NOMO-1 treated with dmso at 0.1 percent for 144 hours (cell line): ENCODE results near the gene RBM33.
"Not testable (repeated sequence)": the region's sequence is repeated elsewhere in the genome, so short reads cannot be mapped to it uniquely, and the experiment has no call there.

ENCODE experiments used
- DNase-seq: peaks from one replicate; lab custom pipeline; 2025; ENCODE audit not compliant: unreplicated experiment; lab: John Stamatoyannopoulos, UW

RBM33 gene

DNA sequence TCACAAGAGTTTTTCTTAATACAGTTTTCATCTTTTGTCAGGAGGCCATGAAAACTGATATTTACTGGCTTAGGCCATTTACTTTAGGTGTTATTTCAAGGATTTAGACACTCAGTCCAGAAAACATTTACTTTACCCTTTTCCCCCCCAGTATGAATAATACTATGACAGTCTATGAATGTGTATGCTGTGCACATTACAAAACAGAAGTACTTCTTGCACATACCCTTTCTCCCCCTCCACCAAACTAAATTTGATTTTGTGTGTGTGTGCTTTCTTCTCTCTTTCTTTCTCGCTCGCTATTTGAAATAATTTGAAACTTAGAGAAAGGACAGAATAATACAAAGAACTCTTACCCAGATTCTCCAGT lies 41.3 kb downstream of the RBM33 start:
- no peak for DNase-seq

DNA sequence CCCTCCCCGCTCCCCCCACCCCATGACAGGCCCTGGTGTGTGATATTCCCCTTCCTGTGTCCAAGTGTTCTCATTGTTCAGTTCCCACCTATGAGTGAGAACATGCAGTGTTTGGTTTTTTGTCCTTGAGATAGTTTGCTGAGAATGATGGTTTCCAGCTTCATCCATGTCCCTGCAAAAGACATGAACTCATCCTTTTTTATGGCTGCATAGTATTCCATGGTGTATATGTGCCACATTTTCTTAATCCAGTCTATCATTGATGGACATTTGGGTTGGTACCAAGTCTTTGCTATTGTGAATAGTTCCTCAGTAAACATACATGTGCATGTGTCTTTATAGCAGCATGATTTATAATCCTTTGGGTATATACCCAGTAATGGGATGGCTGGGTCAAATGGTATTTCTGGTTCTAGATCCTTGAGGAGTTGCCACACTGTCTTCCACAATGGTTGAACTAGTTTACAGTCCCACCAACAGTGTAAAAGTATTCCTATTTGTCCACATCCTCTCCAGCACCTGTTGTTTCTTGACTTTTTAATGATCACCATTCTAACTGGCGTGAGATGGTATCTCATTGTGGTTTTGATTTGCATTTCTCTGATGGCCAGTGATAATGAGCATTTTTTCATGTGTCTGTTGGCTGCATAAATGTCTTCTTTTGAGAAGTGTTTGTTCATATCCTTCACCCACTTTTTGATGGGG lies 42.3 kb downstream of the RBM33 start:
- DNase-seq, result not testable (repeated sequence)

DNA sequence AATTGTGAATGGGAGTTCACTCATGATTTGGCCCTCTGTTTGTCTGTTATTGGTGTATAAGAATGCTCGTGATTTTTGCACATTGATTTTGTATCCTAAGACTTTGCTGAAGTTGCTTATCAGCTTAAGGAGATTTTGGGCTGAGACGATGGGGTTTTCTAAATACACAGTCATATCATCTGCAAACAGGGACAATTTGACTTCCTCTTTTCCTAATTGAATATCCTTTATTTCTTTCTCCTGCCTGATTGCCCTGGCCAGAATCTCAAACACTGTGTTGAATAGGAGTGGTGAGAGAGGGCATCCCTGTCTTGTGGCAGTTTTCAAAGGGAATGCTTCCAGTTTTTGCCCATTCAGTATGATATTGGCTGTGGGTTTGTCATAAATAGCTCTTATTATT lies 43.8 kb downstream of the RBM33 start:
- DNase-seq, result not testable (repeated sequence)

DNA sequence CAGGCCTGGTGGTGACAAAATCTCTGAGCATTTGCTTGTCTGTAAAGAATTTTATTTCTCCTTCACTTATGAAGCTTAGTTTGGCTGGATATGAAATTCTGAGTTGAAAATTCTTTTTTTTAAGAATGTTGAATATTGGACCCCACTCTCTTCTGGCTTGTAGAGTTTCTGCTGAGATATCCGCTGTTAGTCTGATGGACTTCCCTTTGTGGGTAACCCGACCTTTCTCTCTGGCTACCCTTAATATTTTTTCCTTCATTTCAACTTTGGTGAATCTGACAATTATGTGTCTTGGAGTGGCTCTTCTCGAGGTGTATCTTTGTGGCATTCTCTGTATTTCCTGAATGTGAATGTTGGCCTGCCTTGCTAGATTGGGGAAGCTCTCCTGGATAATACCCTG lies 46.2 kb downstream of the RBM33 start:
- not testable (repeated sequence) for DNase-seq

DNA sequence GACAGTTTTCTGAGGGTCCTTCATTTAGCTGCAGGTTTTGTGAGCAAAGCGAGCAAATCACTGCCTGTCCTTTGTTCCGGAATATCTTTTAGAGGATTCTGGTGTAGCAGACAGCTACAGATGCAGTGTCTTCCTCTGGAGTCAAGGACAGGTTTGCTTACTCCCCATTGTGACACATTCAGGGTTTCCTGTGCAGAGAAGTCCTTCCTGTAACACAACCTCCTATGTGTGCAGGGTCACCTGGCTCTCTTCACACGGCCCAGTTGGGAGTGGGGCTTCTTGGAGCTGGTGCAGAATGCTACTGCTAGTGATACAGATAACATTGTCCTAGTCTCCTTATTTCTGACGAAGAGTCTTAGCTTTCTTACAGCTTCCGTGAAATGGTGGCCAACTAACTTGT lies 47.9 kb downstream of the RBM33 start:
- no peak for DNase-seq

DNA sequence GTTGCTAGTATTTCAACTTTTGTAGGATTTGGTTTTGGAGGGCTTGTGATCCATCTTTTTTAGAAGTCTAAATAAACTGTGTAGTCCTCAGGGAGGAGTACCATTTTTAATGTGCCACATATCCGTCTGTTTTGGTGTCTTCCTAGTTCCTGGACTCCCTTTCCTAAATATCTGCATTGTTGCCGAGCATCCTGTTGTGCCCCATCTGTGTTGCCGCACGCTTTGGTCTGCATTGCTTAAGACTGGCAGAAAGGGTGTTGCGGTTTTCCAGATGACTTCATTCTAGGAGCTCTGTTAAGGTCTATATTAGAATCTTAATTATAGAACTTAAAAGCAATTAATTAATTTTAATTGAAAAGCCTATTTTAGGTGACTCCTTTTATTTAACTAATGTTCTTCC lies 49.4 kb downstream of the RBM33 start:
- no peak for DNase-seq

DNA sequence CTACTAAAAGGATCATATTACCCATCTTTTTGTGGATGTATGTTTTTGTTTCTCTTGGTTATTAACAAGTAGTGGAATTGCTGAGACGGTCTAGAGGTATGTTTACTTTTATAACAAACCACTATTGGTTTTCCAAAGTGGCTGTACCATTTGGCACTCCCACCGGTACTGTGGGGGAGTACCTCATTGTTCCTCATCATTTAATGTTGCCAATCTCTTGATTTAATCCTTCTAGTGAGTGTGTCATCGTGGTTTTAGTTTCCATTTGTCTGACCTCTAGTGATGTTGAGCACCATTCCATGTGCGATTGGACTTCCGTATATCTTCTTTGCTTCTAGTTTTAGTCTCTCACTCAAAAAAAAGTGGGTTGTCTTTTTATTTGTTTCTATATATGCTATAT lies 50.4 kb downstream of the RBM33 start:
- no peak for DNase-seq

DNA sequence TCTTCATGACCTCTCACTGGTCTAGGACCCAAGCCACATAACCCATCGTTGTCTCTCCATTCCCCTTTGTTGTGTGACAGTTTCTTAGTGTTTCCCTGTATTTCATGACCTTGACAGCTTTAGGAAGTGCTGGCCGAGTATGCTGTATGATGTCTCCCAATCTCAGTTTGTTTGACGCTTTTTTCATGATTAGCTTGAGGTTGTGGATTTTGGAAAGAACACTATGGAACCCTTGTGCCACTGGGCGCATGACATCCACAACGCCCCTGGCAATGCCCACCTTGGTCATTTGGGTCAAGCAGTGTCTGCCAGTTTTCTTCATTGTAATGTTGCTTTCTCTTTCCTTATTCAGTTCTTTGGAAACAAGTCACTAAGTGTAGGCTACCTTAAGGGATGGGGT lies 52.3 kb downstream of the RBM33 start:
- DNase-seq, result no peak

DNA sequence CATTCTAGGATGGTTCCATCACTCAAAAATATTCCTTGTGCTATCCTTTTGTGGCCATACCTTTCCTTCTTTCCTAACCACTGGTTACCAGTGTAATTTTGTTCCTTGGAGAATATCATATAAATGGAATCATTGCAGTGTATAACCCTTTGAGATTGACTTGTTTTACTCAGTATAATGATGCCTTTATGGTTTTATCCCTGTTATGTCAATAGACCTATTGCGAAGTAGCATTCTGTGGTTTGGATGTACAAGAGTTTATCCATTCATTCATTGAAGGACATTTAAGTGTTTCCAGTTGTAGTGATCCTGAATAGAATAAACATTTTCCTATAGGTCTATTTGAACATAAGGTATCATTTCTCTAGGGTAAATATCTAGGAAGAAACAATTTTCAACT lies 54.2 kb downstream of the RBM33 start:
- DNase-seq, result no peak

DNA sequence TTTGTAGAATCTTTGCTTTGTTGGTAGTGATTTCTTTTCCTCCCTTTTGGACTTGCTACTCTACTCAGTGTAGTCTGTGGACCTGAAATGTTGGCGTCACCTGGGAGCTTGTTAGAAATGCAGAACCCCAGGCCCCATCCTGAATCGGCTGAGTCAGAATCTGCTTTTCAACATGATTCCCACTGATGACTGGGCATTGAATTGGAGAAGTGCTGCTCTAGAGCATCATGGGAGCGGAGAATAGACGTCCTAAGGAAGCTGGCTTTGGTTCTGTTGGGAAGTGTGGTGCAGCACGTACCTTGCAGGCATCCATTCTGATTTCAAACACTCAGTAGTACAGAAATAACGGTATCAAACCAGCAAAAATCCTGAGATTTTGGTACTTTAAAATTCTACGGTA lies 54.7 kb downstream of the RBM33 start:
- no peak for DNase-seq

DNA sequence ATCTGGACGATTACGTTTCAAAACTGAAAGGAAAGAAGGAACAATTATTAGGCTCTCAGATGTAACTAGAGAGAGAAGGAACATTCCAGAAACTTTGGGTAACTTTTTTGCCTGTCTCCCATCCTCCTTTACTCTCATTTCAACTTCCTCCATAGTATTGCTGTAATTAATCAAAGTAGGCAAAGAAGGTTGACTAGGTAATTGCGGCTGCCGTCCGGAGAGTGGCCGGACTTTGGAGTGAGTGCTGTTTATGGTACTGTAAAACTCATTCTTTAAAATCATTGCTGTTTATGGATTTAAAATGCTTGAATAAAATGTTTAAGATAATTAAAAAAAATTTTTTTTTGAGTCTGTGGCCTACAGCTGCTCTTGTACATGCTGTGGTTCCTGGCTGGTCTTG lies 56.4 kb downstream of the RBM33 start:
- no peak for DNase-seq

DNA sequence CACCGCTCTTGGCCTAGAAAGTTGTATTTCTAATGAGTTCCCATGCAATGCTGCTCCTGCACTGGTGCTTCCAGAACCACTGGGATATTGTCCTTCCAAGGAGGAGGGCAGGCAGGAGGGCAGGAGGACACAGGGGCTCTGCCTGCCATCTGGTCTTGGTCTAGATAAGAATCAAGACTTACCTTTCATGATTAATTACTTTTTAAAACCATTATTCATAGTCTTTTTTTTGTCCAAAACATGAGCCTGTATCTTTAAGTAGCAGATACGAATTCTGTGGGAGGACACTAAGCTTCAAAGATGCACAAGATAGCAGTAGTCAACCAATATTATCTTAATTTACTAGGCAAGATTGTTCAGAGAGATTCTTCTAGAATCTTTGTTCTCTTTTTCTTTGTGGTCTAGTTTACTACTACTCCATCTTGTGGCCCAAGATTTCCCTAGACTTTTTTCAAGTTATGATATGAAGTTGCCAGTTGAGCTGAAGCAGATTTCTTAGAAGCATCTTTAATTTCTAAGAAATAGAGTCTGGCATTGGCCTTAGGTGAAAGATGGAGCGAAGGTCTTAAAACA lies 57.6 kb downstream of the RBM33 start:
- no peak for DNase-seq

DNA sequence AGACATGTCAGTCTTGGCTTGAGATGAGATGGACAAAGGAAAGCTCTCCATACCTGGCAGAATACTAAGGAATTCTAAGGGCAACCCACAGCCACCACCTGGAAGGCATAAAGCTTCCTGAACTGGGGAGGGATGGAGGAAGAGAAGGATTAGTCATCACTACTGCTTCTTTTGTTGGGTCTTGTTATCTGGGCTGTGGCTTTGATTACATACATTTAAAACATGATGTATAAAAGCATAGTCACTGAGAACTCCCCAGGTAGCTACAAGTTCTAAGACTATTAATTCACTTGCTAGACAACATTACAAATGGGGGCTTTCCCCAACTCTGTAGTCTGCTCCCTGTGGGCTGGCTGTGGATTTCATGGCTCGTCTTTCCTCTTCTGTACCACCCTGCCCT lies 58.2 kb downstream of the RBM33 start:
- no peak for DNase-seq

DNA sequence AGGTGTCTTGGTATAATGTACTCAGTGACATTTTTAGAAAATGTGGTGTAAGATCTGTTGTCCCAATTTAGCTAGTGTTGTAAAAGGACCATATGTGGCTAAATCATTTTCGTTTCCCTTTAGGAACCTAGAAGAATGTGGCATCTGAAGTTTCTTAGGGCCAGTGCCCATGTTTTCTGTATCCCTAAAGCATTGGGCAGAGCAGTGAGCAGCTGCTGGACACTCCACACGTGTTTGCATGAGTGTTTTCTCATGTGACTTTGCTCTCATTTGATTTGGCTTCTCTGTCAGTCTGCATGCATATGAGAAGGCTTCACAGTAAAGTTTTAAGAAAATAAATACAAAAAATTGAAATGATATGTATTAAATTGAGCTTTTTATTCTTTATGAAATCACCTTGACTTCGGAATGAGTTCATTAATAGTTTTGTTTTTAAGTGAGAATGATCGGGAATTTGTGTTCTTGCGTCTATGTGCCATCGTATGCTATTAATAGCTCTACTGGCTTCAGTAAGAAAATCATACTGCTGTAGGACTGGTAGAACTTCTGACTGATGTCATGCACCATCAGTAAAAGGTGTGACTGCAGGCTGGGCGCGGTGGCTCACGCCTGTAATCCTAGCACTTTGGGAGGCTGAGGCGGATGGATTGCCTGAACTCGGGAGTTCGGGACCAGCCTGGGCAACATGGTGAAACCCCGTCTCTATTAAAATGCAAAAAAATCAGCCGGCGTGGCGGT lies 61.3 kb downstream of the RBM33 start:
- no peak for DNase-seq

DNA sequence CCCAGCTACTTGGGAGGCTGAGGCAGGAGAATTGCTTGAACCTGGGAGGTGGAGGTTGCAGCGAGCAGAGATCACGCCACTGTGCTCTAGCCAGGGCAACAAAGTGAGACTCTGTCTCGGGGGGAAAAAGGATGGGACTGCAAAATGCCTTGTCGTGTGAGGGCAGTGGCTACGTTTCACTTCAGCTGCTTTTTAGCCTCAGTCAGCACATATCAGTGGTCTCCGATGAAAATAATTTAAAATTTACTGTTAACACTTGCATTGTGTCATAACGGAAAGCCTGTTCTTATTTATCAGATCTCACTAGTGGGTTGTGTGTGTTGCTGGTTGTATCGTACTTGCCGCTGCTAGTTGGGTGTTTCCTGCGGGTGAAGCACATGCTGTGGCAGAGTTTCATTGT lies 61.9 kb downstream of the RBM33 start:
- DNase-seq, result no peak

DNA sequence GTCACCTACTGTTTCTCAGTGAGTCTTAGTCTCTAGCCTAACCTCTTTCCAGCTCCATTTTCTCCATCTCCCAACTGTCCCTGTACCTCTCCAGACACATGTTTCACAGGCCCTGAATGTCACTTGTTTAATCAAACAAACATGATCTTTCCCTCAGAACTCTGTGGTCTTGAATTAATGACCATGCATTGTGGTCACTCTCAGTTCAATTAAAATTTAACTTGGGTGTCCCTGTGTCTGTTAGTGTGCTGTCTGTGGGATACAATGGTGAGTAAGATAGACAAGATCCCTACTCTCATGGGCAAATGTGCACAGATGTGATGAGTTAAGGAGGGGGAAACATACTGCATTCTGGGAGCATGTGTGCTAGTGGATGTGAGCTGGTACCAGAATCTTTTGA lies 65.0 kb downstream of the RBM33 start:
- DNase-seq, result no peak

DNA sequence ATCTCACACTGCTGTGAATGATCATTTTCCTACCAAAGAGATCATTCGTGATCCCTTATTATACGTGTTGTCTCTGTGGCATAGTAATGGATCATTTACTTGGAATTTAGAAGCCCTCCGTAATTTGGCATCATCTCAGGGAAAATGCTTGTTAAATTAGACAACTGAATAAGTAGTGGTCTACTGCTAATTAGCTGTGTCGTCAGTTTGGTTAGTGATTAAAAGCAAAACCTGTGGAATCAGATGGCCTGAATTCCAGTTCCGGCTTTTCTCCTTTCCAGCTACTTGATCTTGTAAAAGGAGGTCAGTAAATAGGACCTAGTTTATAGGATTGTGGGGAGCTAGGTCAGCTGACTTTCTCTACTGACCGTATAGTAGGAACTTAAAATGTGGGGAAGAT lies 65.6 kb downstream of the RBM33 start:
- no peak for DNase-seq

DNA sequence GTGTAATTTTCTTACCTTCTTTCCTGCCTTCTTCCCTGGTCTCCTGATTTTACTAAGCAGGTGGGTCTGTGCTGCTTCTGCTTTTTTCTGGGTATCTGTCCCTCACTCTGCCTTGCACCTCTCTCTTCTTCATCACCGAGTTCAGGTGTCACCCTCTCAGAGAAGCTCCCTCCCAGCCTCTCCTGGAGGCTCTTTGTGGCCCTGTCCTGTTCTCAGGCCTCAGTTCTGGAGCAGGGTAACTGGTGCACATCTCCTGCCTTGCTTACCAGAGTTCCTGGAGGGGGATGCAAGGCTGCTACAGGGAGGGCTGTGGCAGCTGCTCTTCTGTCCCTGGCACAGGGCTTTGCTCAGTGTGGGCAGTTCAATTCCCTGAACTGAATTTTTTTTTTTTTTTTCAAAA lies 66.1 kb downstream of the RBM33 start:
- no peak for DNase-seq

DNA sequence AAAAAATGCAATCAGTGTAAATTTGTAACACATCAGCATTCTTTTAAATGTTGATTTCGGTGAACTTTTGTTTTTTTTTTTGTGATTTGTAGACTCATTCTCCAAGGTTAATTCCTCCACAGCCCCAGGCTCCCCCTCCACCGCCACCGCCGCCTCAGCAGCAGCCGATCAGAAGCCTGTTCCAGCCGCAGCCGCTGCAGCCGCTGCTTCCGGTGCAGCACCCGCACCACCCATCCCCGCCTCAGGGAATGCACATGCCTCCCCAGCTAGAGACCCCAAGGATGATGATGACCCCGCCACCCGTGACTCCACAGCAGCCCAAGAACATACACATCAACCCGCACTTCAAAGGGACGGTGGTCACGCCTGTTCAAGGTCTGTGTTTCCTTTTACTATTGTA lies 66.6 kb downstream of the RBM33 start:
- DNase-seq, result no peak

DNA sequence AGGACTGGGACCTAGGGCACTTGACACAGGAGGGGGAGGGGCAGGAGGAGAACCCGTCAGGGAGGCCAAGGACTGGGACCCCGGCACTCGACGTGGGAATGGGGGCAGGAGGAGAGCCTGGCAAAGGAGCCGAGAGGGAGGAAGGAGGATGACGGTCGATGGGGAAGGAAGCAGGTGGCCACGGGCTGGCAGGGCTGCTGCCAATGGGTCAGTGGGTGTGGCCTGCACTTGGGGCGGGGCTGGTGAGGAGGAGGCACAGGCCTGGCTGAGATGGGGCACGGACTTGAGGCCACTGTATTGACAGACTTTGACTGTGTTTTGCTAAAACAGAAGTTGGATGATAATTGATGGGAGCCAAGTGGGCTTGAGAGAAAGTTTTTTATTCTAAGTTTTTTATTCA lies 68.9 kb downstream of the RBM33 start:
- no peak for DNase-seq

DNA sequence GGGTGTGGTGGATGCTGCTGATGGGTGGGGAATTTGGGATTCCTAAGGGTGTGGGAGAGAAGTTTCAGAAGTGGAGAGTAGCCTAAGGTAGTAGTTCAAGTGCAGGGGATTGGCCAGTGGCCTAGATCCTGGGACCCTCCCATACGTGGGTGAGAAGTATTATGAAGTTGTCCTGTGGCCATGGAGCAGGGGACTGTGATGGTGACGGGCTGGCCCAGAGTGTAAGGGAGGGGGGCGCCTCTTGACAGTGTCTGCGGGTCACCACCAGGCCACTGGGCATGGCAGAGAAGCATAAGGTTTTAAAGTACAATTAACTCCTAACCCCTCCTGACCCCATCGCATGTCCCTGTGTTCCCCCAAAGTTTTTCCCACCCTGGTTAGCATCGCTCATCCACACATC lies 70.2 kb downstream of the RBM33 start:
- no peak for DNase-seq

DNA sequence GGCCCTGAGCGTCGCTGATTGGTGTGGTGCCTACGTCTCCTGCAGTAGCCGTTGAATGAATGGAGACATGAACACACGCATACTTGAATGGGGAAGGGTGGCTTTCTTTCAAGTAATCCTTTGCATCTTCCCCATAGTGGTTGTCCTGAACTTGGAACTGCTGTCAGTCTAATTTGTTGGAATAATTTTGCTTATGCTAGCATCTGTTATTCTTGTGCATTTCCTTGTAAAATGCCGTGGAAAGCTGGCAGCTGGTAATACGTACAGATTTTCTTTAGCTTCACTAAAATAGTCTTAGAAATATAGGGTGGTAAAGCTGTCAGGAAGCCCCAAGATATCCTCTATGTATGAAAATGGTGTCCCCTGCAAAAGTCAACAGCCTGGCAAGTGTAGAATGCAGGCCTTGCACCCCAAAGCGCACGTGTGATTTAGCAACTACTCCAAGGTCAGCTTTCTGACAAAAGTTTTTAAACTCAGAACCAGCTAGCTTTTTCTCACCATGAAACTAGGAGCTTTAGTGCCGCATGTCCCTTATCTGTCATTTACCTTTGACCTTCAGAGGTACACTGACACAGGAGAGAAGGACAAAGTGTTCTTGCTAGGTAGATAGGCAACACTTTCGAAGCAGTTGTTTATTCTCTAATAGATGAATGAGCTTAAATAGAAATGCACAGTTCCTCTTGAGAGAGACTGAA lies 70.8 kb downstream of the RBM33 start:
- no peak for DNase-seq
